HepG2 (cell line): ENCODE data around the gene BEST2. TPM values are rescaled to one million over a fixed set of nuclear protein-coding genes. Genes with fewer than 3 reads are reported as not detected.

Experiments used
- ARID2 ChIP-seq: sonication (generic); formaldehyde crosslinking; IDR thresholded peaks from 2 replicates; pipeline ENCODE4 v1.8.1; 2022; ENCODE audit warnings: mild to moderate bottlenecking, missing genetic modification reagents, borderline replicate concordance
- ASH2L ChIP-seq: fragments of 300-600, 200-600 bp; sonication (generic); IDR thresholded peaks from 2 replicates; pipeline ENCODE4 v1.7.0; 2017; ENCODE audit warnings: low read depth, mild to moderate bottlenecking, moderate library complexity, mixed read lengths, low read length; ENCODE audit not compliant: insufficient read length
- CCDC6 ChIP-seq: sonication (generic); formaldehyde crosslinking; IDR thresholded peaks from 2 replicates; pipeline ENCODE4 v1.8.1; 2022; ENCODE audit warnings: mild to moderate bottlenecking, missing genetic modification reagents, moderate library complexity
- CHCHD3 ChIP-seq: sonication (generic); formaldehyde crosslinking; IDR thresholded peaks from 2 replicates; pipeline ENCODE4 v1.8.0; 2022; ENCODE audit warnings: mild to moderate bottlenecking, missing genetic modification reagents, moderate library complexity
- CREM ChIP-seq, 2 experiments: sonication (generic) in 1 of 2; formaldehyde crosslinking in 1 of 2; IDR thresholded peaks; 2 replicates each; pipeline versions ENCODE4 v1.4.0 to v1.6.1; 2016 to 2020; ENCODE audit warnings: antibody characterized with exemption in 1 of 2, mild to moderate bottlenecking in 1 of 2, missing genetic modification reagents in 1 of 2
- ELK4 ChIP-seq: sonication (generic); formaldehyde crosslinking; IDR thresholded peaks from 2 replicates; pipeline ENCODE4 v1.9.0; 2021; ENCODE audit warnings: missing genetic modification reagents, borderline replicate concordance
- FLYWCH1 ChIP-seq: sonication (generic); formaldehyde crosslinking; IDR thresholded peaks from 2 replicates; pipeline ENCODE4 v1.8.1; 2023; ENCODE audit warnings: mild to moderate bottlenecking, missing genetic modification reagents
- HDAC1 ChIP-seq: sonication (generic); formaldehyde crosslinking; IDR thresholded peaks from 2 replicates; pipeline ENCODE4 v1.5.1; 2020; ENCODE audit warnings: mild to moderate bottlenecking, missing genetic modification reagents
- HES4 ChIP-seq: sonication (generic); formaldehyde crosslinking; IDR thresholded peaks from 2 replicates; pipeline ENCODE4 v1.9.0; 2021; ENCODE audit warnings: mild to moderate bottlenecking, missing genetic modification reagents, borderline replicate concordance
- KAT2B ChIP-seq: fragments of 150-350 bp; IDR thresholded peaks from 2 replicates; pipeline ENCODE4 v1.6.1; 2014; ENCODE audit warnings: low read depth, low read length, borderline replicate concordance
- KLF12 ChIP-seq: sonication (generic); formaldehyde crosslinking; IDR thresholded peaks from 2 replicates; pipeline ENCODE4 v1.4.0; 2020; ENCODE audit warnings: missing genetic modification reagents, borderline replicate concordance
- KMT2A ChIP-seq: sonication (generic); formaldehyde crosslinking; IDR thresholded peaks from 2 replicates; pipeline ENCODE4 v1.4.0; 2020; ENCODE audit warnings: missing genetic modification reagents
- NRL ChIP-seq: sonication (generic); formaldehyde crosslinking; IDR thresholded peaks from 2 replicates; pipeline ENCODE4 v1.5.0; 2020; ENCODE audit warnings: missing genetic modification reagents, mild to moderate bottlenecking, moderate library complexity, borderline replicate concordance
- RCOR2 ChIP-seq: IDR thresholded peaks from 2 replicates; pipeline ENCODE4 v1.6.1; 2016; ENCODE audit warnings: missing biosample characterization, missing genetic modification reagents
- SMYD3 ChIP-seq: sonication (generic); formaldehyde crosslinking; IDR thresholded peaks from 2 replicates; pipeline ENCODE4 v1.8.1; 2023; ENCODE audit warnings: mild to moderate bottlenecking, missing genetic modification reagents
- TEAD2 ChIP-seq: sonication (generic); formaldehyde crosslinking; IDR thresholded peaks from 2 replicates; pipeline ENCODE4 v1.9.0; 2021; ENCODE audit warnings: missing genetic modification reagents
- ZFX ChIP-seq: sonication (generic); formaldehyde crosslinking; IDR thresholded peaks from 2 replicates; pipeline ENCODE4 v1.4.0; 2020; ENCODE audit warnings: mild to moderate bottlenecking, low read depth, missing genetic modification reagents, moderate library complexity
- ZGPAT ChIP-seq: IDR thresholded peaks from 2 replicates; pipeline ENCODE4 v1.6.1; 2016; ENCODE audit warnings: mild to moderate bottlenecking
- ZNF337 ChIP-seq: sonication (generic); formaldehyde crosslinking; IDR thresholded peaks from 2 replicates; pipeline ENCODE4 v1.5.1; 2020; ENCODE audit warnings: missing genetic modification reagents, low read depth, mild to moderate bottlenecking, borderline replicate concordance
- ZNF432 ChIP-seq: sonication (generic); formaldehyde crosslinking; IDR thresholded peaks from 2 replicates; pipeline ENCODE4 v1.5.0; 2020; ENCODE audit warnings: missing genetic modification reagents, mild to moderate bottlenecking, borderline replicate concordance
- ZNF629 ChIP-seq: sonication (generic); formaldehyde crosslinking; conservative IDR thresholded peaks from 2 replicates; pipeline ENCODE4 v1.5.0; 2020; ENCODE audit warnings: missing genetic modification reagents
- polyA plus RNA-seq, 8 experiments: library from polyadenylated mRNA; depleted of rRNA in 3 of 8; stranded (reverse) in 7 of 8; unstranded in 1 of 8; fragments of >200 nt; fragmentation: Illumina TruSeq in 4 of 8; extraction: Trizol in 4 of 8; gene quantifications; 2 replicates each; pipeline versions ENCODE4 v1.2.1 to v1.2.3, GENCODE V29; 2011 to 2016; ENCODE audit warnings: low read depth in 4 of 8, missing spikeins in 1 of 8, mixed read lengths in 1 of 8; ENCODE audit not compliant: insufficient read depth in 1 of 8
- total RNA-seq, 5 experiments: library from RNA; depleted of rRNA; stranded (reverse); fragments of >200 nt; fragmentation: Illumina TruSeq; extraction: Trizol; gene quantifications; 2 replicates each; pipeline ENCODE4 v1.2.3, GENCODE V29; 2016; ENCODE audit warnings: low read depth in 1 of 5
- TF ChIP-seq, protein P1 (sequence below): sonication (generic); formaldehyde crosslinking; IDR thresholded peaks from 2 replicates; pipeline ENCODE4 v1.4.0; 2020; ENCODE audit warnings: missing genetic modification reagents, low read depth, mild to moderate bottlenecking, borderline replicate concordance
- TF ChIP-seq, protein P2 (sequence below): IDR thresholded peaks from 2 replicates; pipeline ENCODE4 v1.6.1; 2012; ENCODE audit warnings: inconsistent platforms
- TF ChIP-seq, protein P3 (sequence below): sonication (generic); formaldehyde crosslinking; IDR thresholded peaks from 2 replicates; pipeline ENCODE4 v1.8.0; 2022; ENCODE audit warnings: missing genetic modification reagents, low read depth, mild to moderate bottlenecking, borderline replicate concordance
- TF ChIP-seq, protein P4 (sequence below): sonication (generic); formaldehyde crosslinking; IDR thresholded peaks from 2 replicates; pipeline ENCODE4 v1.5.1; 2020; ENCODE audit warnings: missing genetic modification reagents, mild to moderate bottlenecking, borderline replicate concordance

Gene BEST2
- total and polyA plus RNA-seq, 2 of the 13 experiments (the other 11 are each of a cell fraction or from before 2014, with no cell fraction given) = not detected

DNA sequence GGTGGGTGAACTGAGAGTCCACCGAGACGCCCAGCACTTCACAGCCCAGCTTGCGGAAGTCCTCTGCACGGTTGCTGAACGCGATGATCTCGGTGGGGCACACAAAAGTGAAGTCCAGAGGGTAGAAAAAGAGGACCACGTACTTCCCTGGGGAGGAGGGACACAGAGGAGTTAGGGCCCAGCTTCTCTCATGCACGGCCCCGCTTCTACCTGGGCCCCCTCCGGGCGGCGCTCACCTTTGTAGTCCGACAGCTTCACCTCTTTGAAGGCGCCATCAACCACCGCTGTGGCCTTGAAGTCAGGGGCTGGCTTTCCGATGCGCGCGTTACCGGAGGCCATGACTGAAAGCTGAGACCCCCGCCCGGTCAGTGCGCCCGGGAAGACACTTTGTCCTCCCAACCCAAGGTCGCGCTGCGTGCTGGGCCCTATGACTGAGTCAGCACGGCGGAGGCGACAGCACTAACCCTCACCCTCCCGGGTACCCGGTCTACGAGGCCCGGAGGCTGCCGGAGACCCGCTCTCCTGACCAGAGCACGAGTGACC lies 49.4 kb downstream of the BEST2 start (continued):
- TF ChIP-seq, protein P1, sequence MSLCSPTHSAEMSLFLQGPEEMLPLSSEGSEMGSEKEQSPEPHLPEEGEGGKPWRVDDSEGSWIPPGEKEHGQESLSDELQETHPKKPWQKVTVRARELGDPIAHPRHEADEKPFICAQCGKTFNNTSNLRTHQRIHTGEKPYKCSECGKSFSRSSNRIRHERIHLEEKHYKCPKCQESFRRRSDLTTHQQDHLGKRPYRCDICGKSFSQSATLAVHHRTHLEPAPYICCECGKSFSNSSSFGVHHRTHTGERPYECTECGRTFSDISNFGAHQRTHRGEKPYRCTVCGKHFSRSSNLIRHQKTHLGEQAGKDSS = 0 out of 2 replicates have a peak, but pooled peaks have one; percentile 12
- TF ChIP-seq HDAC1 (CRISPR knock-in tag) (no peak), KMT2A (no peak; the same call in 1 of the 2 replicates), ASH2L (peak; percentile 74), KLF12 (CRISPR knock-in tag) (no peak), ZFX (CRISPR knock-in tag) (no peak), TEAD2 (no peak), RCOR2 (CRISPR knock-in tag) (no peak), NRL (no peak), ZGPAT (CRISPR knock-in tag) (no peak), HES4 (no peak), ARID2 (CRISPR knock-in tag) (peak; percentile 72; the same call in 1 of the 2 replicates), CCDC6 (CRISPR knock-in tag) (no peak), SMYD3 (CRISPR knock-in tag) (no peak), KAT2B (no peak), CREM (IDR thresholded peaks at IDR 0.05) (no peak), CREM (CRISPR knock-in tag; IDR thresholded peaks at IDR 0.05) (no peak), ZNF432 (no peak), ZNF629 (CRISPR knock-in tag) (no peak), CHCHD3 (CRISPR knock-in tag) (no peak), ZNF337 (CRISPR knock-in tag) (no peak), FLYWCH1 (CRISPR knock-in tag) (no peak), ELK4 (CRISPR knock-in tag) (no peak)
- TF ChIP-seq, protein P2, sequence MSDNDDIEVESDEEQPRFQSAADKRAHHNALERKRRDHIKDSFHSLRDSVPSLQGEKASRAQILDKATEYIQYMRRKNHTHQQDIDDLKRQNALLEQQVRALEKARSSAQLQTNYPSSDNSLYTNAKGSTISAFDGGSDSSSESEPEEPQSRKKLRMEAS = no peak
- TF ChIP-seq, protein P3, sequence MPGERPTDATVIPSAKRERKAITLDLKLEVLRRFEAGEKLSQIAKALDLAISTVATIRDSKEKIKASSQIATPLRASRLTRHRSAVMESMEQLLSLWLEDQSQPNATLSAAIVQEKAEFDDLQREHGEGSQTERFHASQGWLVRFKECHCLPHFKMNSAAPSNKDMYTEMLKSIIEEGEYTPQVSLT (CRISPR knock-in tag) = no peak
- TF ChIP-seq, protein P4, sequence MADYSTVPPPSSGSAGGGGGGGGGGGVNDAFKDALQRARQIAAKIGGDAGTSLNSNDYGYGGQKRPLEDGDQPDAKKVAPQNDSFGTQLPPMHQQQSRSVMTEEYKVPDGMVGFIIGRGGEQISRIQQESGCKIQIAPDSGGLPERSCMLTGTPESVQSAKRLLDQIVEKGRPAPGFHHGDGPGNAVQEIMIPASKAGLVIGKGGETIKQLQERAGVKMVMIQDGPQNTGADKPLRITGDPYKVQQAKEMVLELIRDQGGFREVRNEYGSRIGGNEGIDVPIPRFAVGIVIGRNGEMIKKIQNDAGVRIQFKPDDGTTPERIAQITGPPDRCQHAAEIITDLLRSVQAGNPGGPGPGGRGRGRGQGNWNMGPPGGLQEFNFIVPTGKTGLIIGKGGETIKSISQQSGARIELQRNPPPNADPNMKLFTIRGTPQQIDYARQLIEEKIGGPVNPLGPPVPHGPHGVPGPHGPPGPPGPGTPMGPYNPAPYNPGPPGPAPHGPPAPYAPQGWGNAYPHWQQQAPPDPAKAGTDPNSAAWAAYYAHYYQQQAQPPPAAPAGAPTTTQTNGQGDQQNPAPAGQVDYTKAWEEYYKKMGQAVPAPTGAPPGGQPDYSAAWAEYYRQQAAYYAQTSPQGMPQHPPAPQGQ = no peak
